ENCODE measurements around the gene FAM171A1. TPM values are rescaled to one million over a fixed set of nuclear protein-coding genes. Genes with fewer than 3 reads are reported as not detected.

FAM171A1 gene
- total RNA-seq, 1 experiment from 2014 or later, result 1.0 TPM

GRCh38 chr10:15197276-15197675 is 173.8 kb downstream of the FAM171A1 start:
- Mint-ChIP-seq H3K27ac (ENCODE audit: unreplicated experiment) (no peak overlapping the region), H3K9me3 (ENCODE audit: low read depth, unreplicated experiment) (no peaks in the 10 kb centered on the region), H3K27me3 (ENCODE audit: unreplicated experiment) (peaks cover 11% of the 10 kb centered on the region), H3K4me3 (ENCODE audit: low read depth, unreplicated experiment) (no peak overlapping the region), H3K4me1 (ENCODE audit: low read depth, unreplicated experiment) (peaks cover 27% of the 10 kb centered on the region), H3K36me3 (ENCODE audit: insufficient read depth, unreplicated experiment) (peaks cover 5% of the 10 kb centered on the region)
- BruUV-seq (replicated peaks), result no TSS peak
- intact Hi-C loops (cut with micrococcal nuclease; ENCODE audit: unreplicated experiment), result no loop called here
- CTCF ChIA-PET, result no interaction called here
- DNase-seq, result no peak
- no peak for TF ChIP-seq CTCF (IDR thresholded peaks at IDR 0.05; ENCODE audit: unreplicated experiment)

GRCh38 chr10:15196021-15196834 is 174.9 kb downstream of the FAM171A1 start:
- Mint-ChIP-seq H3K4me3 (ENCODE audit: low read depth, unreplicated experiment) (no peak overlapping the region), H3K27ac (ENCODE audit: unreplicated experiment) (no peak overlapping the region), H3K9me3 (ENCODE audit: low read depth, unreplicated experiment) (no peaks in the 10 kb centered on the region), H3K4me1 (ENCODE audit: low read depth, unreplicated experiment) (peaks cover 17% of the 10 kb centered on the region), H3K36me3 (ENCODE audit: insufficient read depth, unreplicated experiment) (no peaks in the 10 kb centered on the region), H3K27me3 (ENCODE audit: unreplicated experiment) (peaks cover 11% of the 10 kb centered on the region)
- CTCF ChIA-PET, result interaction anchor here (0.6 kb wide), 1 partner anchor 90 kb away, joined by 4 read pairs; no protein-coding TSS in a partner anchor
- DNase-seq, result no peak
- BruUV-seq (replicated peaks), result no TSS peak
- TF ChIP-seq CTCF (IDR thresholded peaks at IDR 0.05; ENCODE audit: unreplicated experiment), result no peak
- intact Hi-C loops (cut with micrococcal nuclease; ENCODE audit: unreplicated experiment), result no loop called here

- CTCF ChIA-PET, result no interaction called here
- H3K27ac Mint-ChIP-seq (ENCODE audit: unreplicated experiment), result no peak overlapping the region
These were observed 181.8 kb downstream of the FAM171A1 start for GRCh38 chr10:15189133-15189885.

GRCh38 chr10:15188603-15189002 is 182.5 kb downstream of the FAM171A1 start:
- CTCF ChIA-PET, result no interaction called here
- DNase-seq, result no peak
- no peak for TF ChIP-seq CTCF (IDR thresholded peaks at IDR 0.05; ENCODE audit: unreplicated experiment)
- no TSS peak for BruUV-seq (replicated peaks)
- intact Hi-C loops (cut with micrococcal nuclease; ENCODE audit: unreplicated experiment), result no loop called here
- Mint-ChIP-seq H3K4me1 (ENCODE audit: low read depth, unreplicated experiment) (no peaks in the 10 kb centered on the region), H3K27ac (ENCODE audit: unreplicated experiment) (no peak overlapping the region), H3K4me3 (ENCODE audit: low read depth, unreplicated experiment) (no peak overlapping the region), H3K36me3 (ENCODE audit: insufficient read depth, unreplicated experiment) (no peaks in the 10 kb centered on the region), H3K9me3 (ENCODE audit: low read depth, unreplicated experiment) (no peaks in the 10 kb centered on the region), H3K27me3 (ENCODE audit: unreplicated experiment) (peaks cover 9% of the 10 kb centered on the region)

More at GRCh38 chr10:15189133-15189885, 181.8 kb downstream of the FAM171A1 start:
- intact Hi-C loops (cut with micrococcal nuclease; ENCODE audit: unreplicated experiment), result no loop called here
- H3K27me3 Mint-ChIP-seq (ENCODE audit: unreplicated experiment), result peaks cover 8% of the 10 kb centered on the region
- H3K4me3 Mint-ChIP-seq (ENCODE audit: low read depth, unreplicated experiment), result no peak overlapping the region
- no peaks in the 10 kb centered on the region for H3K9me3 Mint-ChIP-seq (ENCODE audit: low read depth, unreplicated experiment)
- no peaks in the 10 kb centered on the region for H3K4me1 Mint-ChIP-seq (ENCODE audit: low read depth, unreplicated experiment)
- BruUV-seq (replicated peaks), result no TSS peak
- H3K36me3 Mint-ChIP-seq (ENCODE audit: insufficient read depth, unreplicated experiment), result no peaks in the 10 kb centered on the region
- no peak for DNase-seq
- no peak for TF ChIP-seq CTCF (IDR thresholded peaks at IDR 0.05; ENCODE audit: unreplicated experiment)

Data from Calu3 (cell line).